Measurements from ENCODE around the gene MYOCD.

DNA sequence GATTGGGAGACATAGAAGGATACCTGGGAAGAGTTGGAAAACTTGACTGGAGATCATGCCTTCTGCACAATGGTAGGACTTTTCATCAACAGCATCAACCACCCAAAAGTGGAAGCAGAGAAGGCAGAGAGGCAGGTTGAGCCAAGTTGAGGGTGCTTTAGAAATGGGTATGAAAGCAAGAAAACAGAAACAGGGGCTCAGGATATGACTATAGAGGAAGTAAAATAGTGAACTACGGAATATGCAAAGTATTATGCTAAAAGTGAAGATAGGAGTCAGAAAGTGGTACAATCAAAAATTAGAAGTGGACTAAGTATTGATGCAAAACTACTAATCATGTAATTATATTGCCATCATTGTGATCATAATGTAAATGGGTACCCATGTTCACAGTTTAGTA lies 107.5 kb downstream of the MYOCD start:
- no peak for TF ChIP-seq EZH2 (IDR thresholded peaks at IDR 0.05; ENCODE audit: insufficient read depth, poor library complexity, severe bottlenecking)
- no peak for TF ChIP-seq EZH2phosphoT487 (IDR thresholded peaks at IDR 0.05; ENCODE audit: insufficient read depth, low read depth)
